ENCODE data around the gene PICALM. TPM values are rescaled to one million over a fixed set of nuclear protein-coding genes. Genes with fewer than 3 reads are reported as not detected.

PICALM gene
- total and polyA plus RNA-seq, 2 of the 4 experiments (the other 2 are of a cell fraction) = 235 to 453 TPM

DNA sequence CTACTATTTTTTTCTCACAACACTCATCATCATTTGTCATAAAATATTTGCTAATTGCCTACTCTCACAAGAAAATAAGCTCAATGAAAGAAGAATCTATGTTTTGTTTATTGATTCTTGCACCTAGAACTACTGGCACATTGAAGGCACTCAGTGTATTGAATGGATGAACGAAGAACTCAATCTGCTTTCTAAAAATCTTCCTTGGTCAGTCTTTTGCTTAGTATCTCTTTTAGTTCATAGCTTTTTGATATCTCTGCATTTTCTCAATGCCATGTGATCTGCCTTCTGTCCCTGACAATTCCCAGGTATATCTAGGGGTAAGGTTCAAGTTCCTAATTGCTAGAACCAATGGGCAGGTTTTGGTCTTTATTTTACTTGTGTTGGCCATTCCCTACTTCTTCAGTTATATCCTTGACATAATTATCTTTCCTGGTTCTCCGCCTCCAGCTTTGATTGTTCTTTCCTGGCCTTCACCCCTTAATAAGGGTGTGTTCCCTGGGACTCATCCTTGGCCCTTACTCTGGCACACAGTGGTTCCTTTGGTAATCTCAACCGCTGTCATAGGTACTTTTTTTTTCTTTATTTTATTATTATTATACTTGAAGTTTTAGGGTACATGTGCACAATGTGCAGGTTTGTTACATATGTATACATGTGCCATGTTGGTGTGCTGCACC, 117.3 kb downstream of the PICALM start:
- ChIA-PET CTCF (no interaction called here), POLR2A (ENCODE audit: unreplicated experiment) (no interaction called here)
- H4K91ac ChIP-seq (ENCODE audit: insufficient read depth, low read depth, low read length) = no peak overlapping the region
- no peaks in the 10 kb centered on the region for H3K9me3 ChIP-seq (ENCODE audit: control insufficient read depth, insufficient read depth, low read length)
- peaks cover 11% of the 10 kb centered on the region for H3K9me1 ChIP-seq (ENCODE audit: insufficient read depth, low read length)
- peaks cover 6 to 28% of the 10 kb centered on the region in 2 experiments; a peak in 3 of 4 replicates for H3K79me1 ChIP-seq (ENCODE audit: low read depth in 1 of 2, low read length in 2 of 2)
- no peak overlapping the region for H3K27ac ChIP-seq (ENCODE audit: insufficient read depth, low read length)
- H2BK20ac ChIP-seq (ENCODE audit: low read depth, low read length) = no peak overlapping the region
- H3K9ac ChIP-seq (ENCODE audit: low read depth, low read length) = no peak overlapping the region
- H4K20me1 ChIP-seq (ENCODE audit: insufficient read depth, low read length) = peaks cover 10% of the 10 kb centered on the region; the same call in 1 of the 2 replicates
- no TSS peak for BruUV-seq (replicated peaks)
- no peak overlapping the region for H3K56ac ChIP-seq (ENCODE audit: extremely low read depth, insufficient read depth, low read length)
- no peak overlapping the region for H2AFZ ChIP-seq (replicated peaks; ENCODE audit: low read length, poor library complexity)
- H4K5ac ChIP-seq (ENCODE audit: low read depth, low read length) = no peak overlapping the region
- H3K4ac ChIP-seq (ENCODE audit: low read depth, low read length) = no peak overlapping the region
- ATAC-seq (ENCODE audit: low read depth) (no peak), DNase-seq (no peak)
- no peak overlapping the region for H3K4me3 ChIP-seq (ENCODE audit: insufficient read depth, low read depth, low read length)
- no peaks in the 10 kb centered on the region for H3K27me3 ChIP-seq (ENCODE audit: control insufficient read depth, insufficient read depth, low read length)
- no CpG with 5 or more reads among the region's 3 CpGs for WGBS, 2 experiments (ENCODE audit: extremely low coverage in 2 of 2, insufficient read length in 1 of 2)
- no peak for TF ChIP-seq CEBPB (IDR thresholded peaks at IDR 0.05; ENCODE audit: low read depth, low read length)
- no peak overlapping the region for H3K18ac ChIP-seq (ENCODE audit: low read depth, low read length)
- no peak overlapping the region for H3K4me2 ChIP-seq (ENCODE audit: low read depth, low read length)
- H2BK15ac ChIP-seq (ENCODE audit: low read depth, low read length) = no peak overlapping the region
- no peak overlapping the region for H3K23ac ChIP-seq (ENCODE audit: low read depth, low read length)
- no peak overlapping the region for H2BK120ac ChIP-seq (ENCODE audit: low read depth, low read length)
- H3K4me1 ChIP-seq (ENCODE audit: control insufficient read depth, insufficient read depth, low read length) = peaks cover 10% of the 10 kb centered on the region
- no peak overlapping the region for H2AK5ac ChIP-seq (ENCODE audit: low read depth, low read length)
- no peak overlapping the region for H2BK5ac ChIP-seq (ENCODE audit: low read depth, low read length, poor library complexity, severe bottlenecking)
- dilution Hi-C loops (cut with HindIII; ENCODE audit: low sequenced_read_pairs, unreplicated experiment) = no loop called here
- no peak overlapping the region for H4K8ac ChIP-seq (ENCODE audit: low read depth in 2 of 2, low read length in 2 of 2)
- no peak overlapping the region for H2AK9ac ChIP-seq (replicated peaks; ENCODE audit: low read depth, low read length, poor library complexity)
- in situ Hi-C loops (cut with MboI; ENCODE audit: low sequenced_read_pairs) = no loop called here
- no peak overlapping the region for H3K14ac ChIP-seq (replicated peaks; ENCODE audit: low read depth, low read length)
- peaks cover 6% of the 10 kb centered on the region for H3K36me3 ChIP-seq (ENCODE audit: control insufficient read depth, insufficient read depth, low read length)
- intact Hi-C loops (cut with micrococcal nuclease) = no loop called here

All from IMR-90 (cell line).